K562 (cell line): ENCODE measurements around the gene IL20RA. TPM values are rescaled to one million over a fixed set of nuclear protein-coding genes. Genes with fewer than 3 reads are reported as not detected.

Experiments used
- ATAC-seq: fragments of 200-7000 bp; cut with Tn5 transposase; 3 replicates; pipeline ENCODE4 v1.9.1; 2020; ENCODE audit warnings: moderate library complexity
- BruUV-seq: library from RNA; stranded (reverse); fragments of 400-500 nt; replicated peaks from 2 replicates; lab custom pipeline; 2021; lab: Mats Ljungman, UMichigan
- CTCF ChIA-PET: fragments of 300-600 bp; formaldehyde crosslinking; extraction: SDS; loops from one replicate; lab custom pipeline; 2021; ENCODE audit warnings: low intra/inter-chr PET ratio; lab: Yijun Ruan, JAX
- POLR2A ChIA-PET: fragments of 300-600, 350-650 bp; sonication (Branson Sonifier 250); formaldehyde crosslinking; extraction: SDS; loops from one replicate; lab custom pipeline; 2021; ENCODE audit warnings: antibody characterized with exemption, inconsistent platforms; lab: Yijun Ruan, JAX
- DNase-seq, 4 experiments: peaks; one replicate each; pipeline versions ENCODE4 v3.0.0 to v3.0.0-alpha.2; 2011 to 2018; ENCODE audit warnings: low spot score in 3 of 4, mixed read lengths in 3 of 4; ENCODE audit errors: extremely low read depth in 1 of 4
- FAIRE-seq: peaks from 2 replicates; lab custom pipeline; 2011; peaks lifted over from hg19 to GRCh38; lab: Jason Lieb, UNC
- H2AFZ ChIP-seq: 2 replicates; pipeline ENCODE4 v1.6.0; 2011; ENCODE audit warnings: low read depth, low read length, control low read depth, inconsistent platforms
- H3K27ac ChIP-seq: fragments of 200-600 bp; 3 replicates; pipeline ENCODE4 v1.8.0; 2011; ENCODE audit warnings: low read depth, mild to moderate bottlenecking, control low read depth, inconsistent platforms, low read length, moderate library complexity, mixed read lengths; ENCODE audit errors: extremely low read depth
- H3K27me3 ChIP-seq, 2 experiments: fragments of 300-600 bp in 1 of 2; 2 replicates in 1 of 2; 3 replicates in 1 of 2; pipeline versions ENCODE4 v1.6.0 to v1.8.0; 2011; ENCODE audit warnings: inconsistent platforms in 2 of 2, low read length in 2 of 2, mild to moderate bottlenecking in 1 of 2, mixed read lengths in 1 of 2, moderate library complexity in 1 of 2; ENCODE audit not compliant: control insufficient read depth in 2 of 2, insufficient read depth in 2 of 2
- H3K36me3 ChIP-seq: fragments of 300-600 bp; 3 replicates; pipeline ENCODE4 v1.8.0; 2011; ENCODE audit warnings: mild to moderate bottlenecking, low read length, inconsistent platforms; ENCODE audit not compliant: control insufficient read depth, insufficient read depth
- H3K4me1 ChIP-seq, 2 experiments: fragments of 200-600 bp in 1 of 2; replicated peaks in 1 of 2; 2 replicates in 1 of 2; 3 replicates in 1 of 2; pipeline versions ENCODE4 v1.5.1 to v1.8.0; 2011; ENCODE audit warnings: inconsistent platforms in 2 of 2, low read length in 2 of 2, mild to moderate bottlenecking in 1 of 2, mixed read lengths in 1 of 2, moderate library complexity in 1 of 2; ENCODE audit not compliant: control insufficient read depth in 2 of 2, insufficient read depth in 2 of 2
- H3K4me2 ChIP-seq: 2 replicates; pipeline ENCODE4 v1.6.1; 2011; ENCODE audit warnings: low read length, control low read depth, inconsistent platforms, mixed read lengths; ENCODE audit not compliant: insufficient read depth
- H3K4me3 ChIP-seq: fragments of 200-600 bp; sonication (generic), shearing (Covaris generic); 2 replicates; pipeline ENCODE4 v1.5.1; 2016; ENCODE audit warnings: control low read depth, inconsistent platforms
- H3K79me2 ChIP-seq: fragments of 200-600 bp; 3 replicates; pipeline ENCODE4 v1.8.0; 2011; ENCODE audit warnings: low read length, inconsistent platforms; ENCODE audit not compliant: control insufficient read depth, insufficient read depth
- H3K9ac ChIP-seq, 2 experiments: 2 replicates each; pipeline versions ENCODE4 v1.6.0 to v1.6.1; 2011; ENCODE audit warnings: low read depth in 2 of 2, low read length in 2 of 2, control low read depth in 1 of 2, inconsistent platforms in 1 of 2, mild to moderate bottlenecking in 1 of 2, mixed read lengths in 1 of 2; ENCODE audit not compliant: insufficient read depth in 1 of 2
- H3K9me1 ChIP-seq: one replicate; pipeline ENCODE4 v1.6.0; 2011; ENCODE audit warnings: inconsistent platforms, mild to moderate bottlenecking, low read length, moderate library complexity; ENCODE audit not compliant: control insufficient read depth, insufficient read depth
- H3K9me3 ChIP-seq: replicated peaks from 2 replicates; pipeline ENCODE4 v1.5.1; 2011; ENCODE audit warnings: low read depth, low read length, inconsistent platforms; ENCODE audit not compliant: control insufficient read depth, insufficient read depth
- H4K20me1 ChIP-seq: replicated peaks from 2 replicates; pipeline ENCODE4 v1.6.1; 2011; ENCODE audit warnings: low read length, inconsistent platforms, mixed read lengths; ENCODE audit not compliant: control insufficient read depth, insufficient read depth
- BCOR ChIP-seq: fragments of 450-650 bp; IDR thresholded peaks from 2 replicates; pipeline ENCODE4 v1.6.1; 2016
- DMBX1 ChIP-seq: fragments of 250-450 bp; sonication (Bioruptor Pico); IDR thresholded peaks from 2 replicates; pipeline ENCODE4 v1.8.0; 2022; ENCODE audit warnings: inconsistent platforms, mild to moderate bottlenecking, moderate library complexity, borderline replicate concordance
- DPF2 ChIP-seq: fragments of 450-650 bp; IDR thresholded peaks from 2 replicates; pipeline ENCODE4 v1.6.1; 2016
- ETV6 ChIP-seq, 3 experiments: fragments of 150-350 bp in 1 of 3; sonication (generic) in 1 of 3; formaldehyde crosslinking in 1 of 3; IDR thresholded peaks; 2 replicates each; pipeline versions ENCODE4 v1.6.1 to v1.8.0; 2014 to 2022; ENCODE audit warnings: borderline replicate concordance in 2 of 3, low read depth in 2 of 3, antibody characterized with exemption in 1 of 3, low read length in 1 of 3, mild to moderate bottlenecking in 1 of 3, missing genetic modification reagents in 1 of 3
- SETDB1 ChIP-seq: IDR thresholded peaks from one replicate; pipeline ENCODE4 v1.6.1; 2012; ENCODE audit warnings: low read length, control low read depth, inconsistent platforms
- SMC3 ChIP-seq: conservative IDR thresholded peaks from 2 replicates; pipeline ENCODE4 v1.6.1; 2011; ENCODE audit warnings: low read depth, low read length, improper control_type of control experiment; ENCODE audit not compliant: insufficient read depth
- SNIP1 ChIP-seq: fragments of 450-650 bp; IDR thresholded peaks from 2 replicates; pipeline ENCODE4 v1.7.1; 2017; ENCODE audit warnings: low read depth, mild to moderate bottlenecking
- TCFL5 ChIP-seq: fragments of 250-450 bp; sonication (Bioruptor Pico); conservative IDR thresholded peaks from 2 replicates; pipeline ENCODE4 v1.6.1; 2021; ENCODE audit warnings: mild to moderate bottlenecking, moderate library complexity, matching md5 sums
- THRAP3 ChIP-seq: fragments of 450-650 bp; IDR thresholded peaks from 2 replicates; pipeline ENCODE4 v1.6.1; 2016; ENCODE audit warnings: mild to moderate bottlenecking, inconsistent platforms, borderline replicate concordance
- TRIM28 ChIP-seq: fragments of 450-650 bp; IDR thresholded peaks from 2 replicates; pipeline ENCODE4 v1.6.1; 2017
- ZC3H4 ChIP-seq: sonication (generic); formaldehyde crosslinking; IDR thresholded peaks from 2 replicates; pipeline ENCODE4 v1.9.0; 2021; ENCODE audit warnings: missing genetic modification reagents, borderline replicate concordance
- ZNF134 ChIP-seq: fragments of 250-450 bp; sonication (Bioruptor Pico); conservative IDR thresholded peaks from 2 replicates; pipeline ENCODE4 v1.4.0; 2020
- ZSCAN32 ChIP-seq: fragments of 450-650 bp; formaldehyde crosslinking; IDR thresholded peaks from 2 replicates; pipeline ENCODE4 v1.4.0; 2020; ENCODE audit warnings: mild to moderate bottlenecking, moderate library complexity
- WGBS: fragments of 100-300 bp; shearing (Covaris generic); methylation state at CpG from one replicate; pipeline ENCODE4 v1.1.6; 2016; ENCODE audit warnings: low coverage, mixed read lengths; ENCODE audit not compliant: insufficient coverage; ENCODE audit errors: missing lambda C conversion rate; 5-methylcytosine and 5-hydroxymethylcytosine counted together
- in situ Hi-C: fragments of 300-500 bp; cut with MboI; formaldehyde crosslinking; loops from 4 replicates; pipeline ENCODE4 v1.15.0; 2018; ENCODE audit warnings: inconsistent platforms, mixed read lengths
- intact Hi-C: fragments of 100-400 bp; cut with micrococcal nuclease; formaldehyde crosslinking; loops from 2 replicates; pipeline ENCODE4 v1.14.2; 2022
- polyA plus RNA-seq, 8 experiments: library from polyadenylated mRNA; depleted of rRNA in 4 of 8; stranded (reverse) in 5 of 8; unstranded in 3 of 8; fragments of >200 nt; fragmentation: Nextera tagmentation in 2 of 8; fragmentation: Illumina TruSeq in 1 of 8; extraction: Ambion mirVana in 2 of 8; extraction: Trizol in 1 of 8; gene quantifications; 2 replicates each; pipeline versions ENCODE4 v1.2.1 to v1.2.3, GENCODE V29; 2011 to 2014; ENCODE audit warnings: inconsistent platforms in 1 of 8, missing spikeins in 1 of 8
- total RNA-seq, 7 experiments: library from RNA; depleted of rRNA in 6 of 7; stranded (reverse); fragments of >200 nt in 6 of 7; fragmentation: Illumina TruSeq in 2 of 7; extraction: Trizol in 2 of 7; gene quantifications; 2 replicates each; pipeline versions ENCODE4 v1.2.1 to v1.2.3, GENCODE V29; 2011 to 2021; ENCODE audit warnings: low replicate concordance in 1 of 7
- TF ChIP-seq, protein P1 (sequence below): sonication (generic); formaldehyde crosslinking; IDR thresholded peaks from 2 replicates; pipeline ENCODE4 v1.8.1; 2023; ENCODE audit warnings: mild to moderate bottlenecking, missing genetic modification reagents
- TF ChIP-seq, protein P2 (sequence below): fragments of 250-450 bp; sonication (Bioruptor Pico); IDR thresholded peaks from 2 replicates; pipeline ENCODE4 v1.4.0; 2020; ENCODE audit warnings: mild to moderate bottlenecking, moderate library complexity
- TF ChIP-seq, protein P3 (sequence below), 2 experiments: IDR thresholded peaks; 2 replicates each; pipeline ENCODE4 v1.6.1; 2012; ENCODE audit warnings: improper control_type of control experiment in 2 of 2, low read depth in 2 of 2, low read length in 2 of 2, borderline replicate concordance in 1 of 2

IL20RA gene
- total and polyA plus RNA-seq, 9 of the 15 experiments (the other 6 are each of a cell fraction or from before 2014, with no cell fraction given) = not detected

DNA sequence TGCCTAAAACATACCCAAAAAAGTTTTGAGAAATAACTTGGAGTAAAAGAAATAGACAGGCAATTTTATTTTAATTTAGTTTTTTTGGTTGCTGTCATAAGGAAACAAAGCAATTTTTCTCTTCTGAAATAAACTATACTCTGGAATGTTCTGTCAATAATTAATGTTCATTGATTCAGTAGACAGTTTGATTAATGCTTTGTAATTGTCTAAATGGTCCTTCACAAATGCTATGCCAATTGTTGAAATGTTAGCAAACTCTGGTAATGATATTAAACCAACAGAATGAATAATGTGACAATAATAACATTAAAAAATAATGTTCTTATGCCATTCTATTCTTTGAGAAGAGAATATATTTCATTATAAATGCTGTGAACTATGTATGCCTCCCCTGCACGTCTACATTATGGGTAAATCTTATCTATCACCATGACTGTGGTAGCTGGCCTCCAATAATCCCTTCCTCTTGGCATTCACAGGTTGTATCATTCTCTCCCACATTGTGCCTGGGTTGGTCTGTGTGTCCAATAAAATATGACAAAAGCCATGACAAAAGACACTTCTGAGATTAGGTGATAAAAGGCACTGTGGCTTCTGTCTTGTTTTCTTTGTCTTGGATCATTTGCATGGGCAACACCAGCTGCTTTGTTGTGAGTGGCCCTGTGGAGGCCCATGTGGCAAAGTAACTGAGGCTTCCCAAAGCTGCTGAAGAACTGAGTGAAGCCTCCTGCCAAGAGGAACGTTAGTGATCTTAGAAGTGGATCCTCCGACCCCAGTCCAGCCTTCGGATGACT lies 25.1 kb downstream of the IL20RA start:
- POLR2A ChIA-PET = no interaction called here
- intact Hi-C loops (no loop called here), in situ Hi-C loops (no loop called here)
- WGBS = 0% methylated on average over 4 of the region's 4 CpGs
- Histone ChIP-seq H3K4me1 (no peaks in the 10 kb centered on the region), H3K9me1 (no peaks in the 10 kb centered on the region), H3K27me3 (no peaks in the 10 kb centered on the region; a peak in 1 of 5 replicates), H3K4me2 (no peak overlapping the region), H4K20me1 (no peaks in the 10 kb centered on the region), H3K27ac (no peak overlapping the region), H2AFZ (no peak overlapping the region), H3K36me3 (no peaks in the 10 kb centered on the region), H3K4me3 (no peak overlapping the region), H3K9ac (no peak overlapping the region), H3K79me2 (no peaks in the 10 kb centered on the region), H3K9me3 (no peaks in the 10 kb centered on the region)
- ATAC-seq (no peak), FAIRE-seq (no peak), DNase-seq (no peak)
- BruUV-seq = no TSS peak
- CTCF ChIA-PET = no interaction called here
- TF ChIP-seq ZC3H4 = no peak
- no peak for TF ChIP-seq THRAP3
- TF ChIP-seq TRIM28 = no peak
- TF ChIP-seq, protein P1, sequence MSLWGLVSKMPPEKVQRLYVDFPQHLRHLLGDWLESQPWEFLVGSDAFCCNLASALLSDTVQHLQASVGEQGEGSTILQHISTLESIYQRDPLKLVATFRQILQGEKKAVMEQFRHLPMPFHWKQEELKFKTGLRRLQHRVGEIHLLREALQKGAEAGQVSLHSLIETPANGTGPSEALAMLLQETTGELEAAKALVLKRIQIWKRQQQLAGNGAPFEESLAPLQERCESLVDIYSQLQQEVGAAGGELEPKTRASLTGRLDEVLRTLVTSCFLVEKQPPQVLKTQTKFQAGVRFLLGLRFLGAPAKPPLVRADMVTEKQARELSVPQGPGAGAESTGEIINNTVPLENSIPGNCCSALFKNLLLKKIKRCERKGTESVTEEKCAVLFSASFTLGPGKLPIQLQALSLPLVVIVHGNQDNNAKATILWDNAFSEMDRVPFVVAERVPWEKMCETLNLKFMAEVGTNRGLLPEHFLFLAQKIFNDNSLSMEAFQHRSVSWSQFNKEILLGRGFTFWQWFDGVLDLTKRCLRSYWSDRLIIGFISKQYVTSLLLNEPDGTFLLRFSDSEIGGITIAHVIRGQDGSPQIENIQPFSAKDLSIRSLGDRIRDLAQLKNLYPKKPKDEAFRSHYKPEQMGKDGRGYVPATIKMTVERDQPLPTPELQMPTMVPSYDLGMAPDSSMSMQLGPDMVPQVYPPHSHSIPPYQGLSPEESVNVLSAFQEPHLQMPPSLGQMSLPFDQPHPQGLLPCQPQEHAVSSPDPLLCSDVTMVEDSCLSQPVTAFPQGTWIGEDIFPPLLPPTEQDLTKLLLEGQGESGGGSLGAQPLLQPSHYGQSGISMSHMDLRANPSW (CRISPR knock-in tag) = no peak
- no peak for TF ChIP-seq ETV6 (IDR thresholded peaks at IDR 0.05; ENCODE audit: borderline replicate concordance in 1 of 2, low read depth in 2 of 2, low read length in 1 of 2)
- TF ChIP-seq ETV6 (CRISPR knock-in tag; IDR thresholded peaks at IDR 0.05; ENCODE audit: borderline replicate concordance) = no peak
- no peak for TF ChIP-seq DPF2
- no peak for TF ChIP-seq SETDB1
- TF ChIP-seq, protein P2, sequence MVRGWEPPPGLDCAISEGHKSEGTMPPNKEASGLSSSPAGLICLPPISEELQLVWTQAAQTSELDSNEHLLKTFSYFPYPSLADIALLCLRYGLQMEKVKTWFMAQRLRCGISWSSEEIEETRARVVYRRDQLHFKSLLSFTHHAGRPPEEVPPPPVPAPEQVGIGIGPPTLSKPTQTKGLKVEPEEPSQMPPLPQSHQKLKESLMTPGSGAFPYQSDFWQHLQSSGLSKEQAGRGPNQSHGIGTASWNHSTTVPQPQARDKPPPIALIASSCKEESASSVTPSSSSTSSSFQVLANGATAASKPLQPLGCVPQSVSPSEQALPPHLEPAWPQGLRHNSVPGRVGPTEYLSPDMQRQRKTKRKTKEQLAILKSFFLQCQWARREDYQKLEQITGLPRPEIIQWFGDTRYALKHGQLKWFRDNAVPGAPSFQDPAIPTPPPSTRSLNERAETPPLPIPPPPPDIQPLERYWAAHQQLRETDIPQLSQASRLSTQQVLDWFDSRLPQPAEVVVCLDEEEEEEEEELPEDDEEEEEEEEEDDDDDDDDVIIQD = no peak
- TF ChIP-seq, protein P3, sequence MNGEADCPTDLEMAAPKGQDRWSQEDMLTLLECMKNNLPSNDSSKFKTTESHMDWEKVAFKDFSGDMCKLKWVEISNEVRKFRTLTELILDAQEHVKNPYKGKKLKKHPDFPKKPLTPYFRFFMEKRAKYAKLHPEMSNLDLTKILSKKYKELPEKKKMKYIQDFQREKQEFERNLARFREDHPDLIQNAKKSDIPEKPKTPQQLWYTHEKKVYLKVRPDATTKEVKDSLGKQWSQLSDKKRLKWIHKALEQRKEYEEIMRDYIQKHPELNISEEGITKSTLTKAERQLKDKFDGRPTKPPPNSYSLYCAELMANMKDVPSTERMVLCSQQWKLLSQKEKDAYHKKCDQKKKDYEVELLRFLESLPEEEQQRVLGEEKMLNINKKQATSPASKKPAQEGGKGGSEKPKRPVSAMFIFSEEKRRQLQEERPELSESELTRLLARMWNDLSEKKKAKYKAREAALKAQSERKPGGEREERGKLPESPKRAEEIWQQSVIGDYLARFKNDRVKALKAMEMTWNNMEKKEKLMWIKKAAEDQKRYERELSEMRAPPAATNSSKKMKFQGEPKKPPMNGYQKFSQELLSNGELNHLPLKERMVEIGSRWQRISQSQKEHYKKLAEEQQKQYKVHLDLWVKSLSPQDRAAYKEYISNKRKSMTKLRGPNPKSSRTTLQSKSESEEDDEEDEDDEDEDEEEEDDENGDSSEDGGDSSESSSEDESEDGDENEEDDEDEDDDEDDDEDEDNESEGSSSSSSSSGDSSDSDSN (IDR thresholded peaks at IDR 0.05; ENCODE audit: borderline replicate concordance in 1 of 2, low read depth in 2 of 2, low read length in 2 of 2) = no peak
- no peak for TF ChIP-seq SMC3
- no peak for TF ChIP-seq ZNF134 (CRISPR knock-in tag)
- TF ChIP-seq DMBX1 (CRISPR knock-in tag) = no peak
- TF ChIP-seq TCFL5 (CRISPR knock-in tag) = no peak
- no peak for TF ChIP-seq ZSCAN32
- TF ChIP-seq BCOR = no peak
- no peak for TF ChIP-seq SNIP1
